Hematopoietic multipotent progenitor cell treated with erythropoietin and hydrocortisone succinate and interleukin-3 and kit ligand, for 6 days (in vitro differentiated cells): ENCODE data around the gene FARP1.

ENCODE experiments used
- DNase-seq: peaks from one replicate; pipeline ENCODE4 v3.0.0-alpha.2; 2015

FARP1 gene

DNA sequence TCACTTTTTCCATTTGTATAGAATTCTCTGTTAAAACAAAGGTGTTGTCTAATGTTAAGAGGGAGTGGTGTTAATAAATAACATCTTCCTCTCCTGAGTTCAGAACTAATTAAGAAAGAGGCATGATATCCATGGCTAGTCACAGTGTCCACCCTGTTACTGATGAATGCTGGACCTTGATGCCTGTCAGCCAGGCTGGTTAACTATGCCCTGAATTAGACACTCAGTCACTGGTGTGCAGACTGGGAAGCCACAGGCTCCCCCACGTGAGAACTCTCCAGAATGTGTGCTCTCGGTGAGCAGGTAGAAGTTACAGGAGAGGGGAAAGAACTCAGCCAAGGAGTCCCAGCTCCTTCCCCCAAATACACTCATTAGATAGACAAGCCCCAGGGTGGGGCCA lies 90.2 kb downstream of the FARP1 start:
- no peak for DNase-seq

DNA sequence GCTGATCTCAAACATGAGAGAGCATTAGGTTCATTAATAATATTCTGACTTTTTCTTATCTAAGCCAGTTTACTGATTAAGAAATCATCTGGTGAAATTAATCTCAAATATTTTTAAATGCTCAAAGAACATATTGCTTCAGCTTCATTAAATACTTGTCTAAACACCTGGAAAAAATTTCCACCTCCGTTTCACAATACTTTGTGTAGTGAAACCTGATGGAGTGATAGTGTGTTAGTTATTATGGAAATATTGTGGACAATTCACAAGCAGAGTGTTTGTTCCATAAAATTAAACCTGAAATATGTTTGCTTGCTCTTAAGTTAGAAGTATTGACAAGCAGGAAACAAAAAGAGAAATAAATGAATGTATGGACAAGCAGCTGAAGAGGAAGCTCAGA lies 91.5 kb downstream of the FARP1 start:
- DNase-seq: no peak

DNA sequence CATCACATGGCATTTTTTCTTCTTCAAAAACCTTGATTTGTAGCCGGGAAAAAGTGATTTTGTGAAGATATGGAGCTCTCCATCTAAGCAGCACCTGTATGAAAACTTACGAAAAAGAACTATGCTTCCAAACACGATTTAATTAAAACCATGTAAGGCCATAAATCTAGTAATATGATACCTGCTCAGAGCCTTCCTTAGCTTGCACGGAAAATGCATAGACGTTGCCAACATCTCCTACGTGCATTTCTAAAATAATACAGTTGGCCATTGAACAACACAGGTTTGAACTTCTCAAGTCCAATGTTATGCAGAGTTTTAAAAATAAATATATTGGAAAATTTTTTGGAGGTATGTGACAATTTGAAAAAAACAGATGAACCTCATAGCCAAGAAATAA lies 93.3 kb downstream of the FARP1 start:
- DNase-seq: no peak

DNA sequence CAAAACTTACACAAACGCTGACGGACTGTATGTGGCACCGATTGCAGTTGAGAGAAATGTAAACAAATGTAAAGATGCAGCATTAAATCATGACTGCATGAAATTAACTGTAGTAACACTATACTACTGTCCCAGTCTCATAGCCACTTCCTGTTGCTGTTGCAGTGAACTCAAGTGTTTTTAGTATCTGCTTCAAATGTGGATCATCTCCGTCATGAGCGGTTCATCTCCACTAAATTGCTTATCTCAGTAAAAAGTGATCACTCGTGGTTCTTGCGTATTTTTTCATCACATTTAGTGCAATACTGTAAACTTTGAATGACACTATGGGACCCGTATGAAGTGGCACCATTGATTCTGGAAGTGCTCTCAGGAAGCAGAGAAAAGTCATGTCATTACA lies 94.4 kb downstream of the FARP1 start:
- no peak for DNase-seq

DNA sequence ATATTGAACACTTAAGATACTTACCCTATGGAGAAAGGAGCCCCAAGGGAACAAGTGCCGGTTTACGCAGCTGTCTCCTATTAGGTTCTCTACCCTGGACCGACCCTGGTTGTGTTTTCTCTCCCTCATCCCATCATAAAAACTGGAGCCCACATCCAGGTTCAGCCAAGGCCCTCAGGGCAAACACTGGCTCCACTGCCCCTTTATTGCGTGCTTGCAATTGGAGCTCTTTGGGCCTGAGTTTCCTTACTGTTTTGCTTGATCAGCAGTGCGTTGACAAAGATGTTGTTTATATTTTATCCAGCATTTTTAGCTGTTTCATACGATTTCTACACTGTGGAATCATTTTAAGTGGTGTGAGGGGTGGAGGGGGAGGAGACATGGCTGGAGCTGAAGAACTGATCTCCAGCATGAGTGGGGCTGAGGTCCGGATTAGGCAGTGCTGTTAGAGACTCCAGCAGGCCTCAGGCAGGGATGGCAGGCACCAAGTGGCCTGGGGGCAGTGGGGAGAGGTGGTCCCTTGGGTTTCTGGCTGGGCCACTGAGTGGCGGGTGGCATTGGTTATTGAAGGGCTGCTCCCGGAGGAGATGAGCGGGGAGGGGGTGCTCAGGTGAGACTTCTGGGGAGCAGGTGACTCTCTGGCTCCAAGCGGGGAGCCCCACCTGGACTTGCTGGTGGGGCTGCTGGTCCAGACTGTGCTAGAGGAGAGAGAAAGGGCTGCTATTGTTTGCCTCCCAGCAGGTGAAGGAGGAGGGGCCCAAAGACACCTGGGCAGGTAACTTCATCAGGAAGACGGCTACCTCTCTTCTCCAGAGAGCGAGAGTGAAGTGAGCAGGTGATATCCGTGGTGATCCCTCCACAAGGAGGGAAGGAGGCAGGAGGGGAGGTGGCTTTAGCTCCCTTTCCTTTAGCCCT lies 96.5 kb downstream of the FARP1 start:
- no peak for DNase-seq

DNA sequence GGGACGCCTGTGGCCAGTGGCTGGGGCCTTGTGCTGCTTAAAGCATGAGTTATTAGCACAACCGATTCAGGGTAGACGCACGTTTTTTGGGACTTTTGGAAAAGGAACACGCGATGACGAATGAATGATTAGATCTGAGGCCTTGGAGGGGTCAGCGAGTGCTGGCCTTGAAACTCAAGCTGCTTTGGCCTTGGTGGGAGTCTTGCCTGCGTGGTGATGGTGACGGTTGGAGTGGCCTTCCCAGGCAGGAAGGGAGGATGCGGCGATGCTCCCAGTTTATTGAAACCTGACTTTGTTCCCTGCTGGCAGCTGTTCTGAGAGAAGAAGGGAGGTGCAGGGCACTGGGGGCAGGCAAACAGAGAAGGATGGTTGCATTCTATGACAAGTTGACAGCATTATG lies 97.2 kb downstream of the FARP1 start:
- DNase-seq: no peak

DNA sequence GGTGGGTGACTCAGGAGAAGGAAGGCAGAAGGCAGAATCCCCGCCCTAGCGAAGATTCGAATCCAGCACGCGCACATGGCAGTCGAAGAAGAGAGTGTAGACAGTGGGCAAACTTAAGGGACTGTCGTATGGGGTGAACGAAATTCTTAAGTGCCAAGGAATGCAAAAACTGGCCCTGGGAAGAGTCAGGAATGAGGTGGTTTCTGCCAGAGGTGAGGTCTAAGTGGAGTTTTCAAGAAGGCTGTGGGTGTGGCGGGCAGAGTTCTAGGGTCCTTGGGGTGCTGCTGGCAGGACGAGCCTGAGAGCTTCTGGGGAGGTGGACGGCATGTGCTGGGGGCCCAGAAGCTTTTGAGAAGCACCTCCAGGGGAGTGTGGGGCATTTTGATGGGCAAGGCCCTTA lies 98.1 kb downstream of the FARP1 start:
- DNase-seq: no peak

DNA sequence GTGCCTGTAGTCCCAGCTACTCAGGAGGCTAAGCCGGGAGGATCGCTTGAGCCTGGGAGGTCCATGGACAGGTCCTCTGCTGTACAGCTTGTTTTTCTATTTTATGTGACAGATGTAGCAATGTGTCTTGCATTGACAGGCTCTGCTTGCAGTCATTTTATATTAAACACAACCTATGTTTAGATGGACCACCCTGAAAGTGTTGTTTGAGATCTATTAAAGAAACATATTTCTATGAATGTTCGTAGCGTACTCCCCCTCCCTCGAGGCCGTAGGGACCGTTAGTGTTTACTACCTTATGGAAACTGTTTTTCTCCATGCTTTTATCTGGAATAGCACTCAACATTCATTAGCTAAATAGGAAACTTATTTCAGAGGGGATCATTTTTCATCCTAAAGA lies 99.1 kb downstream of the FARP1 start:
- no peak for DNase-seq

DNA sequence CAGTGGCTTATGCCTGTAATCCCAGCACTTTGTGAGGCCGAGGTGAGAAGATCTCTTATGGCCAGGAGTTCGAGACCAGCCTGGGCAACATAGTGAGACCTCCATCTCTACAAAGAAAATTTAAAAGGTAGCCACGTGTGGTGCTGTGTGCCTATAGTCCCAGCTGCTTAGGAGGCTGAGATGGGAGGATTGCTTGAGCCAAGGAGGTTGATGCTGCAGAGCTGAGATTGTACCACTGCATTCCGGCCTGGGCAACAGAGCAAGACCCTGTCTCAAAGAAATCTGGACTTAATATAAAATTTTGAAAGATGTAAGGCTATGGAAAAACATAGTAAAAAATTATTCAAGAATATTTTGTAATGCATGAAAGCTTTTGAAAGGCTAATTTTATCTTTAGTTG lies 99.5 kb downstream of the FARP1 start:
- DNase-seq: no peak

DNA sequence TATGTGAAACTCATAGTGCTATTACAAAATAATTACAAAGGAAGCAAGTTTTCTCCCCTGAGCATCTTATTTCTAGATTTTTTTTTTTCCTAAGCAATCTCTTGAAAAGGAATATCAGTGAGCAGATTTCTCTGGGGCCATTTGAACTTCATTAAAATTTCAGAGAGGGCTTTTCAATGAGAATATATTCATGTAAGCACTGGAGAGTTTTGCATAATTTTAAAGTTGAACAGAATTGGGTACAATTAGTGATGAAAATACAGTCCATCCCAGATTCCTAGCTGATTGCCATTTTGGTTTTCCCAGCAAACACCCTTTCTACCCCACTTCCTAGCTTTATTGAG lies 101.0 kb downstream of the FARP1 start:
- no peak for DNase-seq

DNA sequence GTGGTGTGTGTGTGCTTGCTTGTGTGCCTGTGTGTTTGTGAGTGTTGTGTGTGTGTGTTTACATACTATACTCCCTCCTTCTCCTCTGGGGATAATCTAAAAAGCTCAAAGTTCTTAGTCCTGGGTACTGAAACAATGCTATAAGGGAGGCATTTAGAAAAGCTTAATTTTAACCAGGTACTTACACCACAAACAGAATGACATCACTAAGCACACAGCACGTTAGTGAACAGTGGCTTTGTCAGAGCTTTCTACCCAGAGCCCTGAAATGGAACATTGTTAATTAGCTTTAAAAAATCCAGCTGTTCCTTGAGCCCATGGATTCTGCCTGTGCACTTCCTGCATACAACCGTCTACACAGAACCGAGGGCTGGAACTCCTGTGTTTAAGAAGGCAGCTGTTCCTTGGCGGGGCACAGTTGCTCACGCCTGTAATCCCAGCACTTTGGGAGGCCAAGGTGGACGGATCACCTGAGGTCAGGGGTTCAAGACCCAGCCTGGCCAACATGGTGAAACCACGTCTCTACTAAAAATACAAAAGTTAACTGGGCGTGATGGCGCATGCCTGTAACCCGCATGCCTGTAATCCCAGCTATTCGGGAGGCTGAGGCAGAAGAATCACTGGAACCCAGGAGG lies 103.8 kb downstream of the FARP1 start:
- no peak for DNase-seq

DNA sequence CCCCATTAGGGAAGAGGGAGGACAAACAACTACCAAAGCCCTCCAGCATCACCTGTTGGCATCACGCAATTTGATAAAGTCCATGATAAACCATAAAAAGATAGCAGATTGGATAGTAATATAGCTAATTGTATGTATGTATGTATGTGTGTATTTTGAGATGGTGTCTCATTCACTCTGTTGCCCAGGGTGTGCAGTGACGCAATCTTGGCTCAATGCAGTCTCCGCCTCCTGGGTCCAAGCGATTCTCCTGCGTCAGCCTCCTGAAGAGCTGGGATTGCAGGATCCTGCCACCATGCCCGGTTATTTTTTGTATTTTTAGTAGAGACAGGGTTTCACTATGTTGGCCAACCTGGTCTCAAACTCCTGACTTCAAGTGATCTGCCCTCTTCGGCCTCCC lies 108.8 kb downstream of the FARP1 start:
- no peak for DNase-seq

DNA sequence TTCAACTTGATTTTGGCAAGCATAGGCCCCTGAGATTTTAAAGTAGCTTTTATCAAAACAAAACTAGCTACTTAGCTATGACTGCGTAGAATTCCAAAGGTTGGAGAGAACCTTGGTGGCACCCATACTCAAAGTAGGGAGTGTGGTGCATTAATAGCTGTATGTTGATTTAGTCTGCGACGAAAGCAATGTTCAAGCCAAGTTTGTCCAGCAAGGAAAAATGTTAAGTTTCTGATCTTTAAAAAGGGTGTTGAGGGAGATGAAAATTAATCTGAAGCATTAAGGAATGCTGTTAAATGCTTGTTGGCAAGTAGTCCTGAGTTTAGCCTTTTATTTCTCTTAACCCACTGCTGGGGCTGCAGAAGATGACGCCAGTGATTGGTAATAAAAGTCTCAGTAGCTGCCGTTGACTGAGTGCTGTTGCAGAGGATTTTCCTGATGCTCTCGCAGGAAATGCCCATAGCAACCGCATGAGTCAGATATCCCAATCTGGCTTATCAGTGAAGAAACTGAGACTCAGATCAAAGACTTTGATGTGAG lies 110.1 kb downstream of the FARP1 start:
- no peak for DNase-seq

DNA sequence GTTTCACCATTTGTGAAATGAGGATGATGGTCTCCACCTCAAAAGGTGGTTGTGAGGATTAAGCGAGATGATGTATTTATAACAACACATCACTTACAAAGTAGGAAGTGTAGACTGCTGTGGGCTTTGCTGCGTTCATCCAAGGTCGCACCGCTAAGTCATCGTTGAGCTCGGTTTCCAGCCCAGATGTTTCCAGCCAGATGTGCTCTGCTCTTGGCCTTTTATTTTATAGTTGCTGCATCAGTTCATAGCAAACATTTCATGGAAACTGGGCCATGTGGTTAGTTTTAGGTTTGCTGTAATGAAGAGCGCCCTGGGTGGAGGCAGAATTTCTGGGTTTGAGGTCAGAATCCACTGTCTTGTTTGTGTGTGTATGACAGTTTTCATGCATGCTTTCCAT lies 110.6 kb downstream of the FARP1 start:
- no peak for DNase-seq

DNA sequence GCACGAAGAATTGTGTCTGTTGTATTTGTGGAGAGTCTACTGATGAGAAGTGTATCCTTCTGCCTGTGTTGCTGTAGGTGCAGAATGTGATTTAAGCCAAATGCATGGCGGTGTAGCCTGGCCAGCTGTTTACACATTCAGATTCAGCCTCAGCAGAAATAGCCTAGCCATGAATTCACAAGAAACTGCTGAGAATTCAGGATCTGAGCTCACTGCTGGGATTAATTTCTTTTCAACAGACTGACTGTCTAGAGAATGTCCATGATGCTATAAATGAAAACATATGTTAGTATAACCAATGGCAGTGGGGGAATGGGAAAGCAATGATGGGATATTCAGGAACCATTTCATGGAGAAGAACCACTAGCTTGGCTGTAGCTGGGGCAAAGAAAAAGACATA lies 111.6 kb downstream of the FARP1 start:
- DNase-seq: no peak

DNA sequence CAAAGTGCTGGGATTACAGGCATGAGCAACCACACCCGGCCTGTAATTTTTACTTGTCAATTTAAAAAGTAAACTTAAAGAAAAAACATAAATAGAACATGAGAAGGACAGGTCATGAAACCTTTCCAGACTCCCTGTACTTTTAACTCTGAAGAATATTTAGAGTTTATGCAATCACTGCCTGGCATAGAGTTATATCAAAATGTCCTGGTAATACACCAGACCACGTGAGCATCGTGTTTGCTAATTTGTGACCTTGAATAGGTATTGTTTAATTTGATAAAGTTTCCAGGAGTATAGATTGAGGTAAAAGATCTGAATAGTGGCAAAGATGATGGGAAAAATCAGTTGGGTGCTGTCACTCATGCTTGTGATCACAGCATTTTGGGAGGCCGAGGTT lies 115.3 kb downstream of the FARP1 start:
- no peak for DNase-seq

DNA sequence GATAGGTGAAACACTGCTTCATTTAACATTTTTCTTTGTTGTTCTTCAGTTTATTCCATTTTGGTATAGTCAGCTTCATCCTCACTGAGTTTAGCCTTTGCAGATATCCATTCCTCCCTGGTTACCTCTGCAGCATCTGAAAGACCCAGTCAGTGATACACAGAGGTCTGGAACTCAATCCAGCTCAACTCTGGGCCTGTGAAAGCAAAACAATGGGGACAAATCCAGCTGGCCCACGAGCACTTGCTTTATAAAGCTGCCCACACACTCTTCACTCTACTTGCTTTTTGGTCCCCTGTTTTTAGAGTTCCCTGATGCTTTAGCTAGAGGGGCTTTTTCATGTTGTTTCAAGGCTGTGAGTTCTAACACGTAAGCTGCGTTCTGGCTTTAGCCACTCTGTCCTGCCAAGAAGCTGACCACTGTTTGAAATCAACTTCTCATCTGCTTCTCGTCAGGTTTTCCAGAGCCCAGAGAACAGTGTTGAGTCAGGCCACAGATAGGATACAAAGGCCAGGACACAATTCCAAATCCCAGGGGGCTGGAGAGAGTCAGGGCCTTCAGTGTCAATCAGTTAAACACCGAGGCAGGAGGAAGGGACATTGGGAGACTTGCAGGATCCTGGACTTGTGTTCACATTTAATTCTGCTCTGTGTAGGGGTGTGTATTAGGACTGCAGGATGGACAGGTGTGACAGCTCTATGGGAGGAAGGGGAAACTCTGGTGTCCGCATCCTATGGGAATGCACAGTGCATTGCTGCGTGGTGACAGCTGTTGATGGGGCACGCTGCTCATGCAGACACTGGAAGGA lies 117.7 kb downstream of the FARP1 start:
- no peak for DNase-seq

DNA sequence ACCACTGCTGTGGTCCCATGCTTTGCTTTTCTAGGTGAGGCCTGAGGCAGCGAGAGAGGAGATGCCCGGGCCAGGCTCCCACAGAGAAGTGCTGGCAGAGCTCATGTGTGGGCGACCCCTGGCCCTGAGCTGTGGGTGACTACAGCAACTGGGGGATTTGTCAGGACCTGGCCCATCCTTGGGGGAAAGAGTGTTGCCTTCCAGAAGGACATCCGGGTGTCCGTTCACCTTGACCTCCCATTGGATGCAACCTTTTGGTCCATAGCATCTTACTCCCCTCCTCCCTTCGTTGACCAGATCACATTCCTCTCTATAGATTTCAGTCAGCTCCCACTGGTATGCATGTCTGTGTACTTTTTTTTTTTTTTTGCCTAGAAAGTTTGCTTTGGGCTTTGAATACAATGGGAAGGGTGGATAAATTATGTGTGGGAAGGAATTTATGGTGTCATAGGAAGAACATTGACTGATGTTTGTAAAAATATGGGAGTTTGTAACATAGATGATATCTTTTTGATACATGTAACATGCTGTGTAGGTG lies 118.3 kb downstream of the FARP1 start:
- no peak for DNase-seq

DNA sequence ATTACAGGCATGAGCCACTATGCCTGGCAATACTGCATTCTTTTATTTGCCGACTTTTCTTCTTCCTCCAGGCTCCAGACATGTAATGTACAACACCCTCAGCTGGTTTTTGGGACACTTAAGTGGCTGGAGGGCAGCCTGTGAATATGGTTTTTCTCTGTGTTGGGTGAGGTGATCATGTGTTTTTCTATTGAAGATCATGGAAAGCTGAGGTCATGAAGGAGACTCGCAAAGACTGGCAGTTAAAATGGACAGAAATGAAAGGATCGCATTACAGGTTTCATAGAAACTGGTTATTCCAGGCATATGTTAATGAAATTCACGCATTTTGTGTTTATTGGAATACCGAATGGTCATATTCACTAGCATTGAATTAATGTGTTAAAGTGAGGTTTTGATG lies 119.4 kb downstream of the FARP1 start:
- no peak for DNase-seq

DNA sequence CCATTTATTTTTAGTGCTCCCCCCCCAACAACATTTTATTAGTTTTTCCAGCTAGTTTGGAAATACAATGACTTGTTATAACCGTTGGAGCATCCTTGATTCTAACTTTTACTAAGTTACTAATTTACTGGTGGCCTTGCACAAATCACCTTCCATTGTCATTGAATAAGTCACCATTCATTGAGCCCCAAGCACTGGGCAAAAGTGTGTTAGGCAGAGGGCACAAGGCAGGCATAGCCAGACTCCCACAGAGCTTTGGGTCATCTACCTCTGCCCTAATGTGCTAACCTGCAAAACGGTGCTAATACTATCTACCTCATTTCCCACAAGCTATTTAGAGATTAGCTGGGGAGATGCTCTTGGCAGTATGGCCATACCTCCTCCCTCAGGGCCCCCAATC lies 120.9 kb downstream of the FARP1 start:
- no peak for DNase-seq

DNA sequence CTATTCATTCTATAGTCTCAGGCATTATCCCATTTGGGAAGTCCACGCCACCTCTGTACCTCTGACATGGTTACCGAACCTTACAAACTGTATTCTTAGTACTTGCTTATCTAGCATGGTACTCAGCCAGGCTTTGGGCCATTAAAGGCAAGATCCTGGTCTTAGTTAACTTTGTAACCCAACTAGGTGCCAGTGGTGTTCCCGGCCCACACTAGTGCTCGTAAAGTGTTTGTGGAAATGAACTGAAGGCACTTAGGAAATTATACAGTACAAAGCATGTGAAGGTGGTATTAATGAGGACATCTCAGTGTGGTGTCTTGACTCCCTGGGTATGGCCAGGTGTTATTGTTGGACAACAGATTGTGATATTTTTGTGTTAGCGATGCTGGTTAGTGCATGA lies 122.0 kb downstream of the FARP1 start:
- DNase-seq: no peak

DNA sequence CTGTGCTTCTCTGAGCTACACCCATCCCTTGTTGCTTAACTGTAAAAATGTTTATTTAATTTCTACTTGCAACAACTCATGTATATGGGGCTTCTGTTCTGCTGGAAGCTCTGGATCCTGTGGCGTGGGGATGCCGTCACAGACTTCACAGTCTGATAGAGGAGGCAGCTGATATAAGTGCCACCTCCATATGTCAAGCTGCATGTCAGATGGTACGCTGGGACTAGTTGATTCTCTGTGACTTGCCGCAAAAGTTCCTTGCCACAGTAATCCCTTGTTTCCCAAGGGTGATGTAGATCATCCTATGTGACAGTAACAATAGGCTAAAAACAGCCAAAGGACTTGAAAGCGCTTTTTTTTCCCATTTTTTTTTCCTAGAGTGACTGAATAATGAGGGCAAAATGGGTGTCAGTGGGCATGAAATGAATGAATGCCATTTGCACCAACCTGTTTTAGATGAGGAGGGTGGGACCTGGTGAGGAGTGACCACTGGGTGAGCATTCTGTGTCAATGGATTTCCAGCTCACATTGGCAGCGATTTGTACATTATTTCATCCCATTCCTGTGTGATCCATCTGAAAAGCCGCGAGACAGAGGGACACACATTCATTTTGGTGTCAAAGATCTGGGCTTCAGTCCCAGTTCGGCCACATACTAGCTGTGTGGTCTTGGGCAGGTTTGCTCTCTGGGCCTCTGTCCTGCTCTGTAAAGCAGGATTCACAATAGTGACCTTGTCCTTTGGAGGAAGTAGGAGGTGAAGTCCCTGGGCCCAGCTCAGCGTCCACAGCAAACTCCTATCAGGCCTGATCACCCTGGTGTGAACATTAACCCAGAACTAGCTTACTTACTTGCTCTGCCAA lies 123.0 kb downstream of the FARP1 start:
- DNase-seq: no peak
